Esophagus squamous epithelium (tissue), 4 donors: Measurements from ENCODE around the gene LRRC52.

ENCODE experiments used
- POLR2A ChIP-seq, 4 donors: fragments of 450-650 bp; IDR thresholded peaks; one replicate each; pipeline ENCODE4 v1.6.1; 2017; ENCODE audit warnings: antibody characterized with exemption in 4 of 4, mild to moderate bottlenecking in 4 of 4, moderate library complexity in 3 of 4
- TF ChIP-seq, protein P1 (sequence below), 6 experiments: fragments of 450-650 bp in 4 of 6; fragments of 200-600 bp in 2 of 6; sonication (generic) in 2 of 6; IDR thresholded peaks; one replicate each; pipeline ENCODE4 v1.5.1; 2016 to 2019; ENCODE audit warnings: antibody characterized with exemption in 6 of 6, mild to moderate bottlenecking in 4 of 6, moderate library complexity in 4 of 6

DNA sequence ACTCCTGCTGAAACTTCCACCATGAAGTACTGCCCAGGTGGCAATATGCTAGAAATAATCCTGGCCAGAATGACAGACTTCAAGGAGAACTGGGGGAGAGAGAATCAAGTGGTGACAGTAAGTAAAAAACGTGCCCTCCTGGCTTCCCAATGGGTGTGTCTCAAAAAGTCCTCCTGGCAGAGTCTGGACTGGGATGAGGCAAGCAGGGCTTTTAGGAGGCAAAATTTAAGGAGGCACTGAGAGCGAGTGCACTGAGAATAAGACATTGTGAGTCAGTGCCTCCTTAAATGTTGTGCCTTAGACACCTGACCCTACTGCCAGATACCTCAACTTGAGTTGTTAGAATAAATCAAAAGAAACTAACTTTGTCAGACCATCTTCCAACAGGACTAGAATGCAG, 2.2 kb downstream of the LRRC52 start:
- TF ChIP-seq, protein P1, sequence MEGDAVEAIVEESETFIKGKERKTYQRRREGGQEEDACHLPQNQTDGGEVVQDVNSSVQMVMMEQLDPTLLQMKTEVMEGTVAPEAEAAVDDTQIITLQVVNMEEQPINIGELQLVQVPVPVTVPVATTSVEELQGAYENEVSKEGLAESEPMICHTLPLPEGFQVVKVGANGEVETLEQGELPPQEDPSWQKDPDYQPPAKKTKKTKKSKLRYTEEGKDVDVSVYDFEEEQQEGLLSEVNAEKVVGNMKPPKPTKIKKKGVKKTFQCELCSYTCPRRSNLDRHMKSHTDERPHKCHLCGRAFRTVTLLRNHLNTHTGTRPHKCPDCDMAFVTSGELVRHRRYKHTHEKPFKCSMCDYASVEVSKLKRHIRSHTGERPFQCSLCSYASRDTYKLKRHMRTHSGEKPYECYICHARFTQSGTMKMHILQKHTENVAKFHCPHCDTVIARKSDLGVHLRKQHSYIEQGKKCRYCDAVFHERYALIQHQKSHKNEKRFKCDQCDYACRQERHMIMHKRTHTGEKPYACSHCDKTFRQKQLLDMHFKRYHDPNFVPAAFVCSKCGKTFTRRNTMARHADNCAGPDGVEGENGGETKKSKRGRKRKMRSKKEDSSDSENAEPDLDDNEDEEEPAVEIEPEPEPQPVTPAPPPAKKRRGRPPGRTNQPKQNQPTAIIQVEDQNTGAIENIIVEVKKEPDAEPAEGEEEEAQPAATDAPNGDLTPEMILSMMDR (IDR thresholded peaks at IDR 0.05), result no peak
- TF ChIP-seq POLR2A (IDR thresholded peaks at IDR 0.05), result no peak
